Testis (tissue), 2 donors: Measurements from ENCODE around the gene RIMBP2.

Experiments used
- CTCF ChIP-seq, 3 experiments: fragments of 450-650 bp in 2 of 3; fragments of 200-600 bp in 1 of 3; sonication (generic) in 1 of 3; IDR thresholded peaks; one replicate each; pipeline ENCODE4 v1.5.1; 2016 to 2019; ENCODE audit warnings: antibody characterized with exemption in 3 of 3, mild to moderate bottlenecking in 2 of 3, moderate library complexity in 1 of 3
- POLR2A ChIP-seq: fragments of 450-650 bp; IDR thresholded peaks from one replicate; pipeline ENCODE4 v1.6.1; 2017; ENCODE audit warnings: antibody characterized with exemption, mild to moderate bottlenecking, moderate library complexity

GRCh38 chr12:130487636-130488357, 228.3 kb downstream of the RIMBP2 start:
- TF ChIP-seq POLR2A (no peak), CTCF (IDR thresholded peaks at IDR 0.05) (no peak)
